DOHH2 (cell line): Measurements from ENCODE around the gene OTULINL.

ENCODE experiments used
- H3F3A ChIP-seq: fragments of 200-600 bp; sonication (generic), shearing (Covaris generic); 2 replicates; pipeline ENCODE4 v1.6.0; 2016; ENCODE audit warnings: antibody characterized with exemption, mild to moderate bottlenecking; ENCODE audit not compliant: control insufficient read depth, insufficient read depth
- H3K27ac ChIP-seq: fragments of 200-600 bp; sonication (generic); 2 replicates; pipeline ENCODE4 v1.5.1; 2014; ENCODE audit warnings: low read depth, mild to moderate bottlenecking, low read length, moderate library complexity
- H3K27me3 ChIP-seq: fragments of 200-600 bp; sonication (generic); 2 replicates; pipeline ENCODE4 v1.6.1; 2014; ENCODE audit warnings: mild to moderate bottlenecking, low read length, mixed read lengths; ENCODE audit not compliant: control insufficient read depth
- H3K36me3 ChIP-seq: fragments of 200-600 bp; sonication (generic); 2 replicates; pipeline ENCODE4 v1.6.1; 2014; ENCODE audit warnings: mild to moderate bottlenecking, low read length, moderate library complexity, mixed read lengths; ENCODE audit not compliant: control insufficient read depth
- H3K4me1 ChIP-seq: fragments of 200-600 bp; sonication (generic); 2 replicates; pipeline ENCODE4 v1.6.1; 2014; ENCODE audit warnings: mild to moderate bottlenecking, low read length, mixed read lengths; ENCODE audit not compliant: control insufficient read depth
- H3K4me2 ChIP-seq: fragments of 200-600 bp; sonication (generic); 2 replicates; pipeline ENCODE4 v1.6.0; 2014; ENCODE audit warnings: mild to moderate bottlenecking, low read length, moderate library complexity
- H3K4me3 ChIP-seq: fragments of 200-600 bp; sonication (generic); 2 replicates; pipeline ENCODE4 v1.5.1; 2014; ENCODE audit warnings: mild to moderate bottlenecking, low read length, mixed read lengths
- H3K79me2 ChIP-seq: fragments of 200-600 bp; sonication (generic); 2 replicates; pipeline ENCODE4 v1.6.1; 2014; ENCODE audit warnings: mild to moderate bottlenecking, low read length, mixed read lengths; ENCODE audit not compliant: control insufficient read depth
- H3K9me2 ChIP-seq: fragments of 200-600 bp; sonication (generic); replicated peaks from 2 replicates; pipeline ENCODE4 v1.6.1; 2014; ENCODE audit warnings: mild to moderate bottlenecking, low read length, mixed read lengths; ENCODE audit not compliant: control insufficient read depth
- H3K9me3 ChIP-seq: fragments of 200-600 bp; sonication (generic); 2 replicates; pipeline ENCODE4 v1.6.1; 2014; ENCODE audit warnings: antibody characterized with exemption, low read length, mixed read lengths; ENCODE audit not compliant: control insufficient read depth, insufficient read depth
- H4K20me1 ChIP-seq: fragments of 200-600 bp; sonication (generic); 2 replicates; pipeline ENCODE4 v1.6.0; 2014; ENCODE audit warnings: low read depth, mild to moderate bottlenecking, antibody characterized with exemption, low read length, moderate library complexity; ENCODE audit not compliant: control insufficient read depth, insufficient read depth
- EZH2phosphoT487 ChIP-seq: fragments of 200-600 bp; sonication (generic); IDR thresholded peaks from 2 replicates; pipeline ENCODE4 v1.6.1; 2017; ENCODE audit warnings: borderline replicate concordance, mild to moderate bottlenecking, antibody characterized with exemption, low read length, moderate library complexity, mixed read lengths
- TF ChIP-seq, protein P1 (sequence below): fragments of 200-600 bp; sonication (generic); IDR thresholded peaks from one replicate; pipeline ENCODE4 v1.5.1; 2014; ENCODE audit warnings: antibody characterized with exemption, mild to moderate bottlenecking, low read depth, low read length; ENCODE audit not compliant: poor library complexity, severe bottlenecking

OTULINL gene

DNA sequence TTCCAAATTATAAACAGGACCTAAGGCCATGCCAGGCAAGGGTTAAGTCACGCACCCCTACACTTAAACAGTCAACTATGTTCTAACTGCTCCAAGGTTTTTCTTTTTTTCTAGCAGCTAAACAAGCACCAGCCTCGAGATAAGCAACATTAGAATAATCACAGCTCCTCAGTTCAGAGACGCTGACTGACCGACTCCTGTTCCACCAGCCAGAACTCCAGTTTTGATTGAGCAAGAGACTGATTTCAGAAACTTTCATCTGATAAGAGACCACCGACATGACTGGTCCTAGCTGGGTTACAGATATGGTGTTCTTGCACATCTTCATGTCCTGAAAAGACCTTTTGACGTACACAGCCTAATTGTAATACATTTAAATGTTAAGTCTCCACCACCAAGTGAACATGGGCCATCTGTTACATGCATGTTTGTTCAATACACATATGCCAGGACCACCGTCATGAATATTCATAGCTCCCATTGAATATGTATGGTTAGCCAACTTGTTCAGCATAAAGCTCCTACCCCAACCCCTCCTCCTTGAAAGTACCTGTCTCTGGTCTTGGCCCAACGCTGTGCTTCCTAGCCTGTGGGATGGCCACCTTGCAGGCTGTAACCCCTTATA is 23.7 kb upstream of the OTULINL start:
- Histone ChIP-seq H3K79me2 (no peaks in the 10 kb centered on the region), H3K9me3 (no peaks in the 10 kb centered on the region), H3K9me2 (no peaks in the 10 kb centered on the region), H3K4me1 (no peaks in the 10 kb centered on the region), H3K4me2 (no peak overlapping the region), H3K36me3 (no peaks in the 10 kb centered on the region), H3K27me3 (peaks cover 11% of the 10 kb centered on the region), H3K27ac (no peak overlapping the region), H3F3A (no peaks in the 10 kb centered on the region), H4K20me1 (no peaks in the 10 kb centered on the region), H3K4me3 (no peak overlapping the region)
- no peak for TF ChIP-seq EZH2phosphoT487
- TF ChIP-seq, protein P1, sequence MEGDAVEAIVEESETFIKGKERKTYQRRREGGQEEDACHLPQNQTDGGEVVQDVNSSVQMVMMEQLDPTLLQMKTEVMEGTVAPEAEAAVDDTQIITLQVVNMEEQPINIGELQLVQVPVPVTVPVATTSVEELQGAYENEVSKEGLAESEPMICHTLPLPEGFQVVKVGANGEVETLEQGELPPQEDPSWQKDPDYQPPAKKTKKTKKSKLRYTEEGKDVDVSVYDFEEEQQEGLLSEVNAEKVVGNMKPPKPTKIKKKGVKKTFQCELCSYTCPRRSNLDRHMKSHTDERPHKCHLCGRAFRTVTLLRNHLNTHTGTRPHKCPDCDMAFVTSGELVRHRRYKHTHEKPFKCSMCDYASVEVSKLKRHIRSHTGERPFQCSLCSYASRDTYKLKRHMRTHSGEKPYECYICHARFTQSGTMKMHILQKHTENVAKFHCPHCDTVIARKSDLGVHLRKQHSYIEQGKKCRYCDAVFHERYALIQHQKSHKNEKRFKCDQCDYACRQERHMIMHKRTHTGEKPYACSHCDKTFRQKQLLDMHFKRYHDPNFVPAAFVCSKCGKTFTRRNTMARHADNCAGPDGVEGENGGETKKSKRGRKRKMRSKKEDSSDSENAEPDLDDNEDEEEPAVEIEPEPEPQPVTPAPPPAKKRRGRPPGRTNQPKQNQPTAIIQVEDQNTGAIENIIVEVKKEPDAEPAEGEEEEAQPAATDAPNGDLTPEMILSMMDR = no peak

DNA sequence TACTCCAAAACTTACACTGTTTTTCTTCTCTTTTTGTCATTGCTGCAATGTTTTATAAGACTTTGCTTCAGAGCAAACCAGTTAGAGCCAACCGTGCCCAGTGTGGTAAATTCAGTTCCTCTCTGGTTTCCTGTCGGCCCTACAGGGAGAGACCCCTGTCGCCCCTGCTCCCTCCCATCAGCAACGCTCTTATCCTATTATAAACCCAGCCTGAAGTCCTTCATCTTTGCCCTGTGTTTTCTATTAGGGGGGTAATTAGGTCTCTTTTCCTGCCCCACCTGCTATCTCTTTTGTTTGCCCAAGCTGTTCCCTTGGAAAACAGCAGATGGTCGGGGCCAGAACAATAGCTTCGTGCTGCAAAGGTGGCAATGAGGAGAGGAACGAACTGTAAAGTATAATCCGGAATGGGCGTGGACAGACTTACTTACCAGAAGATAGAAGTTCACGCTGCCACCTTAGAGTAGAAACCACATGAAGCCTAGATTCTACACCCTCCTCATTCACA is 21.4 kb upstream of the OTULINL start:
- Histone ChIP-seq H3K27me3 (peaks cover 11% of the 10 kb centered on the region), H3K27ac (no peak overlapping the region), H3K9me2 (no peaks in the 10 kb centered on the region), H3K36me3 (no peaks in the 10 kb centered on the region), H3K79me2 (no peaks in the 10 kb centered on the region), H3K4me1 (no peaks in the 10 kb centered on the region), H3F3A (no peaks in the 10 kb centered on the region), H3K9me3 (no peaks in the 10 kb centered on the region), H3K4me2 (no peak overlapping the region), H3K4me3 (no peak overlapping the region), H4K20me1 (no peaks in the 10 kb centered on the region)
- TF ChIP-seq EZH2phosphoT487 = no peak
- TF ChIP-seq, protein P1 = no peak

DNA sequence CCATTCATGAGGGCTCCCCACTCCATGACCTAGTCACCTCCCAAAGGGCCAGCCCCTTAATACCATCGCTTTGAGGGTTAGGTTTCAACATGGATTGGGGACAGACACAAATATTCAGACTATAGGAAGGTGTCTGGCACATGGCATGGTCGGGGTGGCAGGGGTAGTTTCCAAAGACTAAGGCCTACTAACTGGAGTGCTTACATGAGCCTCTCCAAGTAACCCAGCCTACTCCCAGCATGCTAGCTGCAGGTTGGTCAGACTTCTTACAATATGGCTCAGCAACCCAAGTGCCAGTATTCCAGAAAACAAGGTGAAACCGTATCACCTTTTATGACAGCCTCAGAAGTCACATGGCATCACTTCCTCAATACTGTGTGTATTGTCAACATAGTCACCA is 19.9 kb upstream of the OTULINL start:
- Histone ChIP-seq H3K27me3 (peaks cover 11% of the 10 kb centered on the region), H3F3A (no peaks in the 10 kb centered on the region), H3K9me3 (no peaks in the 10 kb centered on the region), H3K4me3 (no peak overlapping the region), H4K20me1 (no peaks in the 10 kb centered on the region), H3K79me2 (no peaks in the 10 kb centered on the region), H3K36me3 (no peaks in the 10 kb centered on the region), H3K4me2 (no peak overlapping the region), H3K9me2 (no peaks in the 10 kb centered on the region), H3K4me1 (no peaks in the 10 kb centered on the region), H3K27ac (no peak overlapping the region)
- TF ChIP-seq EZH2phosphoT487 = no peak
- TF ChIP-seq, protein P1 = no peak
